Mammary epithelial cell (primary cell): ENCODE measurements around the gene LAMTOR4.

ENCODE experiments used
- EZH2 ChIP-seq: IDR thresholded peaks from 2 replicates; pipeline ENCODE4 v1.6.1; 2012; ENCODE audit warnings: low read length, inconsistent platforms, borderline replicate concordance
- TF ChIP-seq, protein P1 (sequence below), 2 donors: IDR thresholded peaks in 1 of 2; conservative IDR thresholded peaks in 1 of 2; 2 replicates each; pipeline ENCODE4 v1.5.1; 2011 to 2012; ENCODE audit warnings: inconsistent platforms in 2 of 2, low read length in 2 of 2, mild to moderate bottlenecking in 2 of 2, control low read depth in 1 of 2, low read depth in 1 of 2; ENCODE audit not compliant: insufficient read depth in 1 of 2; ENCODE audit errors: extremely low read depth in 1 of 2

DNA sequence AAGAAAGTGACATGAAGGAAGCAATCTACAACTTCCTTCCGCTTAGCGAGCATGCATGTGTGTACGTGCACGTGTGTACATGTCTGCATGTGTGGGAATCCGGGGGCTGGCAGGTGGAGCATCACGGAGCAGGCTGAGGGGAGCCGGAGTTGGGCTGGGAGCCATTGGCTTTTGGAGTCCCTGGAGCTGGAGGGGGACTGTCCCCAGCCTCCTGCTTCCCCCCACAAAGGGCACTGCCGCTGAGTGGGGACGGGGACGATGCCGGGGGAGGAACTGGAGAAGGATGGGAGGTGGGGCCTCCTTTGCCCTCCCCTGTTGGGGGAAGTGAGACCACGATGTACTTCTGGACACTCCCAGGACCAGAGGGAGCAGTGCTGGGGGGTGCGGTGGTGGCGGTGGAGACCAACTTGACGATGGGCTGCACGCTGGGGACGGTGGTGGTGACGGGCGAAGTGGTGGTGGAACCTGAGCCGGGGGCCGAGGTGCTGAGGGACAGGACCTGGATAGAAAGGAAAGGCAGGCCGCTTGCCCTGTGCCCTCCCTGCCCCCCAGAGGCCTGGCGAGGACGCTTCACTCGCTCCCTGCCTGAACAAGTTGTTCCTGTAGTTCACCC, 41.5 kb upstream of the LAMTOR4 start:
- TF ChIP-seq, protein P1, sequence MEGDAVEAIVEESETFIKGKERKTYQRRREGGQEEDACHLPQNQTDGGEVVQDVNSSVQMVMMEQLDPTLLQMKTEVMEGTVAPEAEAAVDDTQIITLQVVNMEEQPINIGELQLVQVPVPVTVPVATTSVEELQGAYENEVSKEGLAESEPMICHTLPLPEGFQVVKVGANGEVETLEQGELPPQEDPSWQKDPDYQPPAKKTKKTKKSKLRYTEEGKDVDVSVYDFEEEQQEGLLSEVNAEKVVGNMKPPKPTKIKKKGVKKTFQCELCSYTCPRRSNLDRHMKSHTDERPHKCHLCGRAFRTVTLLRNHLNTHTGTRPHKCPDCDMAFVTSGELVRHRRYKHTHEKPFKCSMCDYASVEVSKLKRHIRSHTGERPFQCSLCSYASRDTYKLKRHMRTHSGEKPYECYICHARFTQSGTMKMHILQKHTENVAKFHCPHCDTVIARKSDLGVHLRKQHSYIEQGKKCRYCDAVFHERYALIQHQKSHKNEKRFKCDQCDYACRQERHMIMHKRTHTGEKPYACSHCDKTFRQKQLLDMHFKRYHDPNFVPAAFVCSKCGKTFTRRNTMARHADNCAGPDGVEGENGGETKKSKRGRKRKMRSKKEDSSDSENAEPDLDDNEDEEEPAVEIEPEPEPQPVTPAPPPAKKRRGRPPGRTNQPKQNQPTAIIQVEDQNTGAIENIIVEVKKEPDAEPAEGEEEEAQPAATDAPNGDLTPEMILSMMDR (conservative IDR thresholded peaks at IDR 0.05 in 1 of 2, IDR thresholded peaks at IDR 0.05 in 1 of 2; ENCODE audit: extremely low read depth in 1 of 2, insufficient read depth in 1 of 2, low read depth in 1 of 2, low read length in 2 of 2) = no peak
- TF ChIP-seq EZH2 = no peak
